ENCODE measurements around the gene OASL. TPM values are rescaled to one million over a fixed set of nuclear protein-coding genes. Genes with fewer than 3 reads are reported as not detected.

OASL gene
- polyA plus RNA-seq, 3 donors from 2014 or later = 7.7 to 21.7 (median 13.2) TPM

GRCh38 chr12:121017966-121018491, 21.0 kb downstream of the OASL start:
- Mint-ChIP-seq H3K36me3 (peaks cover 5 to 18% (median 11%) of the 10 kb centered on the region in 3 donors), H3K9me3 (no peaks in the 10 kb centered on the region), H3K27ac (no peak overlapping the region), H3K4me1 (peaks cover 19 to 21% of the 10 kb centered on the region in 2 donors), H3K4me3 (no peak overlapping the region), H3K27me3 (ENCODE audit: low read depth in 3 of 3) (peaks cover 0 to 4% (median 2%) of the 10 kb centered on the region in 3 donors)
- DNase-seq = no peak

- DNase-seq = peak; percentile 85 to 87 (median 87)
- peaks cover 0 to 6% (median 2%) of the 10 kb centered on the region in 3 donors for H3K27me3 Mint-ChIP-seq (ENCODE audit: low read depth in 3 of 3)
- peak within 1 kb of the TSS; percentile 95 to 97 (median 97) for H3K4me3 Mint-ChIP-seq
- peak within 1 kb of the TSS; percentile 81 to 98 (median 94) for H3K27ac Mint-ChIP-seq
- H3K36me3 Mint-ChIP-seq = peaks cover 2 to 17% (median 17%) of the 10 kb centered on the region in 3 donors
- peaks cover 21 to 23% of the 10 kb centered on the region in 2 donors for H3K4me1 Mint-ChIP-seq
- no peaks in the 10 kb centered on the region for H3K9me3 Mint-ChIP-seq
Observed at GRCh38 chr12:121015825-121016766, 22.9 kb downstream of the OASL start, which contains the start of gene C12orf43. C12orf43 (minus strand) TSS chr12:121016487; CDS start chr12:121016474, 13 bp downstream.

DNA sequence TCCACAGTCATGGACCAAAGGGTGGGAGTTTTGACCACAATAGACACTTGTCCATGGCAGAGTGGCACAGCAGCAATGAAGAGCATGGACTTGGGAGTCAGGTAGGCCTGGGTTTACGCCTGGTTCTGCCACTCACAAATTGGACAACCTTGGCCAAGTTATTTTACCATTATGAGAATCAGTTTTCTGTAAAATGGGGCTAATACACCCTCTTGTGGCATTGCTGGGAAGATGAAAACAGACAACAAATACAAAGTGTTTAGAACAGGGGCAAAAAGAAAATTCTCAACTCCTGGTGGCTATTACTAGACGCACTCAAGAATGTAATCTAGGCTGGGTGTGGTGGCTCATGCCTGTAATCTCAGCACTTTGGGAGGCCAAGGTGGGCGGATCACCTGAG, 25.3 kb downstream of the OASL start:
- Mint-ChIP-seq H3K4me3 (peak overlapping the region in 1 of 5 donors; percentile 23), H3K4me1 (peaks cover 21 to 23% of the 10 kb centered on the region in 2 donors), H3K36me3 (peaks cover 0 to 23% (median 11%) of the 10 kb centered on the region in 3 donors), H3K9me3 (no peaks in the 10 kb centered on the region), H3K27ac (no peak overlapping the region), H3K27me3 (ENCODE audit: low read depth in 3 of 3) (peaks cover 0 to 6% (median 2%) of the 10 kb centered on the region in 3 donors)
- no peak for DNase-seq

DNA sequence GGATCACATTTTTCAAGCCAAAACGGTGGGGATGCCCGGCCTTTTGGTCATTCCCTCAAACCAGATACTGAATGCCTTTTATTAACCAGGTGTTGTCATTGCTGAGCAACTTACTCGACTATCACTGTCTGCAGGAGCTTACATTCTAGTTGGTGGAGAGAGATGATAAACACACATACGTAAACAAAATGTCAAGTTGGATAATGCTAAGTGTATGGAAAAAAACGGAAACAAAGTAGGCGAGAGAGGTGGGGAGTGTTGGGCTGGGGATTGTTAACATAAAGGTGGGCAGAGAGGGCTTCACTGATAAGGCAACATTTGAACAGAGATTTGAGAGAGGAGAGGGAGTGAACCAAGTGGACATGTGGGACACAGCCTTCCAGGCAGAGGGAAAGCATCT, 27.2 kb downstream of the OASL start:
- Mint-ChIP-seq H3K27me3 (ENCODE audit: low read depth in 3 of 3) (peaks cover 0 to 8% (median 2%) of the 10 kb centered on the region in 3 donors), H3K27ac (no peak overlapping the region), H3K9me3 (no peaks in the 10 kb centered on the region), H3K36me3 (peaks cover 4 to 29% (median 11%) of the 10 kb centered on the region in 3 donors), H3K4me3 (no peak overlapping the region), H3K4me1 (peaks cover 21 to 23% of the 10 kb centered on the region in 2 donors)
- no peak for DNase-seq

DNA sequence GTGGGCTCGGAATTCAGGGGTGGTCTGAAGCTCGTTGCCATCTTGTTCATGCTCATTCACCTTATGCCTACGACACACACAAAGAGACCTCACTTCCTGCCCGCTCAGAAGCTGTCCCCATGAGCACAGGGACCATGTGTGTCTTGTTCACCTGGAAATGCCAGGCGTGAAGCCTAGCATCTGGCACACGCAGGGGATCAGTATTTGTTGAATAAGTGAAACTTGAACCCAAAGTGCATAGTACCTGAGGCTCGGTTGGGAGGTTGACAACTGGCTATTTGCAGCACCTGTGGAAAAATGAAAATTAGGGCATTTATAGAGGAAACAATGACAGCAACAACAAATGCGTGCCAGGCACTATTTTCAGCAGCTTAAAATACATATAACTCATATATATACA, 28.2 kb downstream of the OASL start:
- DNase-seq = no peak
- no peak overlapping the region for H3K27ac Mint-ChIP-seq
- no peaks in the 10 kb centered on the region for H3K9me3 Mint-ChIP-seq
- H3K4me3 Mint-ChIP-seq = no peak overlapping the region
- H3K4me1 Mint-ChIP-seq = peaks cover 13 to 17% of the 10 kb centered on the region in 2 donors
- H3K27me3 Mint-ChIP-seq (ENCODE audit: low read depth in 3 of 3) = peaks cover 0 to 4% (median 2%) of the 10 kb centered on the region in 3 donors
- H3K36me3 Mint-ChIP-seq = peaks cover 6 to 30% (median 11%) of the 10 kb centered on the region in 3 donors

GRCh38 chr12:121009741-121010140, 29.3 kb downstream of the OASL start:
- DNase-seq = no peak
- Mint-ChIP-seq H3K27me3 (ENCODE audit: low read depth in 3 of 3) (peaks cover 0 to 4% (median 0%) of the 10 kb centered on the region in 3 donors), H3K9me3 (no peaks in the 10 kb centered on the region), H3K27ac (no peak overlapping the region), H3K4me3 (no peak overlapping the region), H3K36me3 (peaks cover 9 to 36% (median 16%) of the 10 kb centered on the region in 3 donors), H3K4me1 (peaks cover 2 to 8% of the 10 kb centered on the region in 2 donors)

DNA sequence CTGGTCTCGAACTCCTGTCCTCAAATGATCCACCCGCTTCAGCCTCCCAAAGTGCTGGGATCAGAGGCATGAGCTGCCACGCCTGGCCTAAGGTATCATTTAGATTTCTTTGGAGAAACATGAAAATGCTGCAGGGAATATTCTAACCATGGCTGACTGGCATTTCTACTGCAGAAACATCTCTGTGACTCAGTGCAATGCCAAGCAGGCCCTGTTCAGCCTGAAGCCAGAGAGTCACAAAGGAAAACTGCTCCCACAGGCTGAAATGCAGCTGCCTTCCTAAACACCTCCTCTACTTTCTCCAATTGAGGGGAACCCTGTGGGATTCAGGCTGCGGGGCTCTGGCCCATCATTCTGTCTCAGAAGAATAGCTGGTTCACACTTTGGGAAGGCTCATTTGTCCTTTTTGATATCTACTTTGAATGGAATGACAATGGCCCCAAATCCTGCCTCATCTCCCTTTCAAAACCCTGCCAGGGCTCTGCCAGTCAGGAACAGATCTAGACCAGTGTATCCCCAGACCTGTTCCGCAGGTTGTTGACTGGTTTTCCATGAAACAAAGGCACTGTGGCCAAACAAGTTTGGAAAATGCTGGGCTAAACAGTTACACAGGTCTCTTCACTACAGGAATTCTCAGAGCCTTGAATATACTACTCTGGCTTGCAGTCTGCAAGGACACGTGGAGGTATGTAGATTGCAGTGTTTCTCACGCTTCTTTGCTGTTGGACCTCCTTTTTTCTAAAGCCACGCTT, 30.5 kb downstream of the OASL start:
- Mint-ChIP-seq H3K27ac (no peak overlapping the region), H3K36me3 (peaks cover 9 to 42% (median 17%) of the 10 kb centered on the region in 3 donors), H3K27me3 (ENCODE audit: low read depth in 3 of 3) (peaks cover 0 to 4% (median 0%) of the 10 kb centered on the region in 3 donors)

GRCh38 chr12:121005346-121005815, 33.7 kb downstream of the OASL start:
- H3K36me3 Mint-ChIP-seq = peaks cover 10 to 30% (median 14%) of the 10 kb centered on the region in 3 donors
- peaks cover 0 to 1% of the 10 kb centered on the region in 2 donors for H3K4me1 Mint-ChIP-seq
- H3K27ac Mint-ChIP-seq = no peak overlapping the region
- no peak overlapping the region for H3K4me3 Mint-ChIP-seq
- no peaks in the 10 kb centered on the region for H3K9me3 Mint-ChIP-seq
- peak; percentile 27 to 52 (median 36) for DNase-seq
- peaks cover 0 to 2% (median 0%) of the 10 kb centered on the region in 3 donors for H3K27me3 Mint-ChIP-seq (ENCODE audit: low read depth in 3 of 3)

More for the DNA sequence above, 30.5 kb downstream of the OASL start:
- peaks cover 0 to 4% of the 10 kb centered on the region in 2 donors for H3K4me1 Mint-ChIP-seq
- no peaks in the 10 kb centered on the region for H3K9me3 Mint-ChIP-seq
- DNase-seq = no peak
- no peak overlapping the region for H3K4me3 Mint-ChIP-seq

DNA sequence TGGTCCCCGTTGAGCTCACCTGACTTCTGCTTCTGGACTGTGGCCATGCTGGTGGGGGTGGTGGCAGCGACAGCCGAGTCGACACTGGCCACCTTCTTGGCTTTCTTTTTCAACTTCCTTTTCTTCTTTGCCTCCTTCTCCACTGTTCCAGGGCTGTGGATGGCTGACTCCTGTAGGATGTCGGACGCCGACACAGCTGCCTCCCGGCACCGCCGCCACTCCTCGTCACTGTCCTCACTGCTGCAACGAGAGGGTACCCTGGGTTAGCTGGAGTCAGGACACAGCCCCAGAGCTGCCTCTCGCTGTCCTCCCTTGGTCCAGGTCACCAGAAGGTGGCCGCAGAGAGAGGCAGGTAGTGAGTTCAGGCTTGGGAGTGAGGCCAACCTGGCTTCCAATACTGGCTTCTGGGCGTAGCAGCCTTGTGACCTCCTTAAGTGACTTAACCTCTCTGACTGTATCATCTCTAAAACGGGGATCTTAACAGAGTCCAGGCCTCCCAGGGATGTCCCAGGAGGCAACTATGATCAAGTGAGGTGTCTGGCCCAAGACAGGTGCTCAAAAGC, 34.7 kb downstream of the OASL start:
- Mint-ChIP-seq H3K27me3 (ENCODE audit: low read depth in 3 of 3) (peaks cover 0 to 2% (median 0%) of the 10 kb centered on the region in 3 donors), H3K27ac (no peak overlapping the region), H3K36me3 (peaks cover 10 to 25% (median 14%) of the 10 kb centered on the region in 3 donors), H3K4me3 (no peak overlapping the region), H3K4me1 (peaks cover 0 to 1% of the 10 kb centered on the region in 2 donors), H3K9me3 (no peaks in the 10 kb centered on the region)
- no peak for DNase-seq

GRCh38 chr12:121003650-121004049, 35.4 kb downstream of the OASL start:
- Mint-ChIP-seq H3K36me3 (peaks cover 10 to 25% (median 14%) of the 10 kb centered on the region in 3 donors), H3K4me3 (no peak overlapping the region), H3K9me3 (no peaks in the 10 kb centered on the region), H3K27ac (peak overlapping the region in 1 of 6 donors; percentile 50), H3K4me1 (peaks cover 0 to 1% of the 10 kb centered on the region in 2 donors), H3K27me3 (ENCODE audit: low read depth in 3 of 3) (peaks cover 0 to 2% (median 0%) of the 10 kb centered on the region in 3 donors)
- no peak for DNase-seq

GRCh38 chr12:121001841-121002483, 37.1 kb downstream of the OASL start:
- Mint-ChIP-seq H3K4me1 (peaks cover 0 to 1% of the 10 kb centered on the region in 2 donors), H3K9me3 (no peaks in the 10 kb centered on the region), H3K4me3 (no peak overlapping the region), H3K27me3 (ENCODE audit: low read depth in 3 of 3) (no peaks in the 10 kb centered on the region), H3K36me3 (peaks cover 10 to 20% (median 11%) of the 10 kb centered on the region in 3 donors), H3K27ac (no peak overlapping the region)
- DNase-seq = no peak

DNA sequence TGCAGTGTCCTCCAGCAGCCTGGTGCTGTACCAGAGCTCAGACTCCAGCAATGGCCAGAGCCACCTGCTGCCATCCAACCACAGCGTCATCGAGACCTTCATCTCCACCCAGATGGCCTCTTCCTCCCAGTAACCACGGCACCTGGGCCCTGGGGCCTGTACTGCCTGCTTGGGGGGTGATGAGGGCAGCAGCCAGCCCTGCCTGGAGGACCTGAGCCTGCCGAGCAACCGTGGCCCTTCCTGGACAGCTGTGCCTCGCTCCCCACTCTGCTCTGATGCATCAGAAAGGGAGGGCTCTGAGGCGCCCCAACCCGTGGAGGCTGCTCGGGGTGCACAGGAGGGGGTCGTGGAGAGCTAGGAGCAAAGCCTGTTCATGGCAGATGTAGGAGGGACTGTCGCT, 38.0 kb downstream of the OASL start:
- DNase-seq = no peak
- no peaks in the 10 kb centered on the region for H3K27me3 Mint-ChIP-seq (ENCODE audit: low read depth in 3 of 3)
- no peaks in the 10 kb centered on the region for H3K9me3 Mint-ChIP-seq
- H3K4me1 Mint-ChIP-seq = peaks cover 0 to 1% of the 10 kb centered on the region in 2 donors
- H3K4me3 Mint-ChIP-seq = no peak overlapping the region
- H3K36me3 Mint-ChIP-seq = peaks cover 8 to 18% (median 10%) of the 10 kb centered on the region in 3 donors
- H3K27ac Mint-ChIP-seq = no peak overlapping the region

Data from immature natural killer cell (primary cell).